A673 (cell line): ENCODE results near the gene DDC.

Source experiments
- EZH2 ChIP-seq: fragments of 200-600 bp; sonication (generic); IDR thresholded peaks from 2 replicates; pipeline ENCODE4 v1.6.1; 2017; ENCODE audit warnings: borderline replicate concordance, low read depth, mild to moderate bottlenecking, mixed read lengths, antibody characterized with exemption, low read length; ENCODE audit not compliant: poor library complexity, severe bottlenecking
- TF ChIP-seq, protein P1 (sequence below): fragments of 300-800, 200-600 bp; sonication (generic); conservative IDR thresholded peaks from 2 replicates; pipeline ENCODE4 v1.5.1; 2017; ENCODE audit warnings: low read depth, mild to moderate bottlenecking, antibody characterized with exemption, low read length, moderate library complexity, mixed read lengths

- TF ChIP-seq, protein P1, sequence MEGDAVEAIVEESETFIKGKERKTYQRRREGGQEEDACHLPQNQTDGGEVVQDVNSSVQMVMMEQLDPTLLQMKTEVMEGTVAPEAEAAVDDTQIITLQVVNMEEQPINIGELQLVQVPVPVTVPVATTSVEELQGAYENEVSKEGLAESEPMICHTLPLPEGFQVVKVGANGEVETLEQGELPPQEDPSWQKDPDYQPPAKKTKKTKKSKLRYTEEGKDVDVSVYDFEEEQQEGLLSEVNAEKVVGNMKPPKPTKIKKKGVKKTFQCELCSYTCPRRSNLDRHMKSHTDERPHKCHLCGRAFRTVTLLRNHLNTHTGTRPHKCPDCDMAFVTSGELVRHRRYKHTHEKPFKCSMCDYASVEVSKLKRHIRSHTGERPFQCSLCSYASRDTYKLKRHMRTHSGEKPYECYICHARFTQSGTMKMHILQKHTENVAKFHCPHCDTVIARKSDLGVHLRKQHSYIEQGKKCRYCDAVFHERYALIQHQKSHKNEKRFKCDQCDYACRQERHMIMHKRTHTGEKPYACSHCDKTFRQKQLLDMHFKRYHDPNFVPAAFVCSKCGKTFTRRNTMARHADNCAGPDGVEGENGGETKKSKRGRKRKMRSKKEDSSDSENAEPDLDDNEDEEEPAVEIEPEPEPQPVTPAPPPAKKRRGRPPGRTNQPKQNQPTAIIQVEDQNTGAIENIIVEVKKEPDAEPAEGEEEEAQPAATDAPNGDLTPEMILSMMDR: no peak
- no peak for TF ChIP-seq EZH2
Measured at GRCh38 chr7:50587737-50588136, 22.5 kb upstream of the DDC start.
